GM21367 (cell line): ENCODE results near the gene SLC27A5.
A peak's percentile ranks its signal among the peaks of the same experiment; 100 is the strongest.
"Not testable (repeated sequence)": the region's sequence is repeated elsewhere in the genome, so short reads cannot be mapped to it uniquely, and the experiment has no call there.

Experiments
- ATAC-seq: cut with Tn5 transposase; IDR thresholded peaks from one replicate; pipeline ENCODE4 v1.9.1; 2021; ENCODE audit not compliant: unreplicated experiment

The SLC27A5 gene

GRCh38 chr19:58499021-58499927, 12.5 kb downstream of the SLC27A5 start:
- ATAC-seq = peak; percentile 83

GRCh38 chr19:58498316-58499020, 13.3 kb downstream of the SLC27A5 start:
- no peak for ATAC-seq

GRCh38 chr19:58497634-58498170, 14.1 kb downstream of the SLC27A5 start:
- ATAC-seq = no peak

- no peak for ATAC-seq
Measured at GRCh38 chr19:58492265-58492664, 19.5 kb downstream of the SLC27A5 start.

GRCh38 chr19:58491393-58491792, 20.4 kb downstream of the SLC27A5 start:
- no peak for ATAC-seq

GRCh38 chr19:58484349-58484748, 27.4 kb downstream of the SLC27A5 start:
- ATAC-seq = not testable (repeated sequence)

- ATAC-seq = no peak
Measured at GRCh38 chr19:58483776-58484175, 28.0 kb downstream of the SLC27A5 start.

GRCh38 chr19:58482372-58482771, 29.4 kb downstream of the SLC27A5 start:
- ATAC-seq = no peak

- no peak for ATAC-seq
Measured at GRCh38 chr19:58480831-58481230, 31.0 kb downstream of the SLC27A5 start.

- ATAC-seq = no peak
Measured at GRCh38 chr19:58480481-58480830, 31.3 kb downstream of the SLC27A5 start.

- no peak for ATAC-seq
Measured at GRCh38 chr19:58479736-58480480, 31.9 kb downstream of the SLC27A5 start.

- ATAC-seq = no peak
Measured at GRCh38 chr19:58479303-58479702, 32.5 kb downstream of the SLC27A5 start.

GRCh38 chr19:58477871-58478270, 33.9 kb downstream of the SLC27A5 start:
- no peak for ATAC-seq

- ATAC-seq = no peak
Measured at GRCh38 chr19:58477130-58477529, 34.7 kb downstream of the SLC27A5 start.

GRCh38 chr19:58476498-58477015, 35.2 kb downstream of the SLC27A5 start:
- no peak for ATAC-seq

GRCh38 chr19:58475714-58476497, 35.9 kb downstream of the SLC27A5 start, which contains the start of gene ZNF446:
ZNF446 (plus strand) TSS chr19:58476352; CDS start chr19:58477219, 867 bp downstream.
- peak; percentile 64 for ATAC-seq

GRCh38 chr19:58474997-58475713, 36.6 kb downstream of the SLC27A5 start:
- ATAC-seq = no peak

GRCh38 chr19:58474291-58474996, 37.3 kb downstream of the SLC27A5 start:
- no peak for ATAC-seq

GRCh38 chr19:58473775-58474174, 38.0 kb downstream of the SLC27A5 start:
- no peak for ATAC-seq
